ENCODE results near the gene GPR137C.

DNA sequence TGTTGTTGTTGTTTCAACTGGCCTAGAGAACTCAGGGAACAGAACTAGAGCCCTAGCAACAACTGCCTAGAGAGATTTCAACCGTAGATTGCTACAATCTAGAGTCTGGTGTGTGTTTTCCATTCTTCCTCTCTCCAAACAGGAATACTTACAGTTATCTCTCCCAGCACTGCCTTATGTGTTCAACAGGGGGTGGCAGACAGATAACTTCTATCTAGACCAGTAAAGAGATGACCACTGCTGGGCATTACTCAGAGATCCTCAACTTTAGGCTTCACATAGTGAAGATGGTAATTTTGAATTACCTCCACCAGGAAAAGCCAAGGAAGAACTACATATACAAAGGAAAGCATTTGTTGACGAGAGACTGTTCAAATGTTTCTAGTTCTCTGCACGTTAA lies 5.1 kb upstream of the GPR137C start:
- TF ChIP-seq, protein P1, sequence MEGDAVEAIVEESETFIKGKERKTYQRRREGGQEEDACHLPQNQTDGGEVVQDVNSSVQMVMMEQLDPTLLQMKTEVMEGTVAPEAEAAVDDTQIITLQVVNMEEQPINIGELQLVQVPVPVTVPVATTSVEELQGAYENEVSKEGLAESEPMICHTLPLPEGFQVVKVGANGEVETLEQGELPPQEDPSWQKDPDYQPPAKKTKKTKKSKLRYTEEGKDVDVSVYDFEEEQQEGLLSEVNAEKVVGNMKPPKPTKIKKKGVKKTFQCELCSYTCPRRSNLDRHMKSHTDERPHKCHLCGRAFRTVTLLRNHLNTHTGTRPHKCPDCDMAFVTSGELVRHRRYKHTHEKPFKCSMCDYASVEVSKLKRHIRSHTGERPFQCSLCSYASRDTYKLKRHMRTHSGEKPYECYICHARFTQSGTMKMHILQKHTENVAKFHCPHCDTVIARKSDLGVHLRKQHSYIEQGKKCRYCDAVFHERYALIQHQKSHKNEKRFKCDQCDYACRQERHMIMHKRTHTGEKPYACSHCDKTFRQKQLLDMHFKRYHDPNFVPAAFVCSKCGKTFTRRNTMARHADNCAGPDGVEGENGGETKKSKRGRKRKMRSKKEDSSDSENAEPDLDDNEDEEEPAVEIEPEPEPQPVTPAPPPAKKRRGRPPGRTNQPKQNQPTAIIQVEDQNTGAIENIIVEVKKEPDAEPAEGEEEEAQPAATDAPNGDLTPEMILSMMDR (conservative IDR thresholded peaks at IDR 0.05), result peak; percentile 10; the same call in 1 of the 2 replicates
- TF ChIP-seq ZFX (IDR thresholded peaks at IDR 0.05), result no peak

Data from C4-2B (cell line).